RWPE2 (cell line): ENCODE measurements around the gene USP36.

ENCODE experiments used
- ATAC-seq: fragments of 200-7000 bp; cut with Tn5 transposase; 3 replicates; pipeline ENCODE4 v1.9.1; 2021; ENCODE audit warnings: low read depth
- DNase-seq: peaks from one replicate; pipeline ENCODE4 v3.0.0-alpha.2; 2020; ENCODE audit warnings: low spot score
- H3K27ac ChIP-seq: fragments of 450-650 bp; 2 replicates; pipeline ENCODE4 v1.5.1; 2017; ENCODE audit warnings: mild to moderate bottlenecking; ENCODE audit not compliant: poor library complexity, severe bottlenecking
- H3K27me3 ChIP-seq: fragments of 250-450 bp; sonication (Bioruptor Pico); 2 replicates; pipeline ENCODE4 v1.5.1; 2021; ENCODE audit warnings: mild to moderate bottlenecking, moderate library complexity; ENCODE audit not compliant: insufficient read depth, poor library complexity, severe bottlenecking
- H3K36me3 ChIP-seq: fragments of 250-450 bp; sonication (Bioruptor Pico); 2 replicates; pipeline ENCODE4 v1.5.1; 2020; ENCODE audit warnings: low read depth, mild to moderate bottlenecking, moderate library complexity
- H3K4me1 ChIP-seq: fragments of 250-450 bp; sonication (Bioruptor Pico); 2 replicates; pipeline ENCODE4 v1.5.1; 2021; ENCODE audit warnings: mild to moderate bottlenecking, moderate library complexity; ENCODE audit not compliant: insufficient read depth, poor library complexity, severe bottlenecking
- H3K4me3 ChIP-seq: fragments of 250-450 bp; sonication (Bioruptor Pico); 2 replicates; pipeline ENCODE4 v1.5.1; 2021; ENCODE audit warnings: mild to moderate bottlenecking, moderate library complexity; ENCODE audit not compliant: severe bottlenecking
- H3K9me3 ChIP-seq: fragments of 250-450 bp; sonication (Bioruptor Pico); 2 replicates; pipeline ENCODE4 v1.5.1; 2021; ENCODE audit warnings: mild to moderate bottlenecking, moderate library complexity; ENCODE audit not compliant: severe bottlenecking
- TF ChIP-seq, protein P1 (sequence below): fragments of 450-650 bp; IDR thresholded peaks from one replicate; pipeline ENCODE4 v1.5.1; 2017; ENCODE audit warnings: mild to moderate bottlenecking, moderate library complexity; ENCODE audit not compliant: poor library complexity, severe bottlenecking

Gene USP36

DNA sequence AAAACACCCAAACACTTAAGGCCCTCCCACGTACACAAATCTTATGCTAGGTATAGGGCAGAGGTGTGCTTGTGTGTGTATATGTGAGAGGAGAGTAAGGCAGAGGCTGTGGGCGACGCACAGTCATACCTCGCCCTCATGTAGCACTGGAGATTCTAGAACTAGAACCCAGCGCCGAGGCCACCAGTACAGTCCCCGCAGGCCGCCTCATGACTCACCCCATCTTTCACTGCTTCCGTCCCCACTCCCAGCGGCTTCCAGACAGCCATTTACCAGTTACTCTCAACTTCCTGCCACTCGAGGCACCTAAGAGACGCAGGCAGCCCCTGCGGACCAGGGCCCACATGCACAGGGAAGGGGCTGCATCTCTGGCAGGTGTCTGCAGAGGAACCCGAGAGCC, 35.3 kb downstream of the USP36 start:
- ATAC-seq, result no peak
- TF ChIP-seq, protein P1, sequence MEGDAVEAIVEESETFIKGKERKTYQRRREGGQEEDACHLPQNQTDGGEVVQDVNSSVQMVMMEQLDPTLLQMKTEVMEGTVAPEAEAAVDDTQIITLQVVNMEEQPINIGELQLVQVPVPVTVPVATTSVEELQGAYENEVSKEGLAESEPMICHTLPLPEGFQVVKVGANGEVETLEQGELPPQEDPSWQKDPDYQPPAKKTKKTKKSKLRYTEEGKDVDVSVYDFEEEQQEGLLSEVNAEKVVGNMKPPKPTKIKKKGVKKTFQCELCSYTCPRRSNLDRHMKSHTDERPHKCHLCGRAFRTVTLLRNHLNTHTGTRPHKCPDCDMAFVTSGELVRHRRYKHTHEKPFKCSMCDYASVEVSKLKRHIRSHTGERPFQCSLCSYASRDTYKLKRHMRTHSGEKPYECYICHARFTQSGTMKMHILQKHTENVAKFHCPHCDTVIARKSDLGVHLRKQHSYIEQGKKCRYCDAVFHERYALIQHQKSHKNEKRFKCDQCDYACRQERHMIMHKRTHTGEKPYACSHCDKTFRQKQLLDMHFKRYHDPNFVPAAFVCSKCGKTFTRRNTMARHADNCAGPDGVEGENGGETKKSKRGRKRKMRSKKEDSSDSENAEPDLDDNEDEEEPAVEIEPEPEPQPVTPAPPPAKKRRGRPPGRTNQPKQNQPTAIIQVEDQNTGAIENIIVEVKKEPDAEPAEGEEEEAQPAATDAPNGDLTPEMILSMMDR, result no peak
- no peak overlapping the region for H3K27ac ChIP-seq
- H3K9me3 ChIP-seq, result no peaks in the 10 kb centered on the region
- peaks cover 90% of the 10 kb centered on the region for H3K36me3 ChIP-seq
- no peak overlapping the region for H3K4me3 ChIP-seq
- H3K27me3 ChIP-seq, result no peaks in the 10 kb centered on the region
- H3K4me1 ChIP-seq, result no peaks in the 10 kb centered on the region
- DNase-seq, result no peak

DNA sequence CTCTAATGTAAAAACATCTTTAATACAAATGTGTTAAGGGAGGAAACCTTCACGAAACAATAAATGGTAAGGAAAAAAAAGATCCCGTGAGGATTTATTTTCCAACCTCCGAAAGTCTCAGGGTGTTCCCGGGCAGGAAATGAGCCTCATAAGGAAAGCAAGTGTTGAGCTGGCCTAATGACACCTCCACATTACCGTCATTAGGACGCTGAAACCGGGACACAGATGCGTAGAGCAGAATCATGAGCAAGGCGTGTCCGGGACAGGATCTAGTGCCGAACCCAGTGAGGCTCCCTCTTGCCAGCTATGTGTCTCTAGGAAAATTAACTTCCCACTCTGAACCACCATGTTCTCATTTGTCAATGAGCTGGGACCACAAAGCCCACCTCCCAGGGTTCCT, 35.8 kb downstream of the USP36 start:
- H3K4me1 ChIP-seq, result no peaks in the 10 kb centered on the region
- TF ChIP-seq, protein P1, result no peak
- ATAC-seq (no peak), DNase-seq (no peak)
- H3K36me3 ChIP-seq, result peaks cover 86% of the 10 kb centered on the region
- no peaks in the 10 kb centered on the region for H3K9me3 ChIP-seq
- no peak overlapping the region for H3K27ac ChIP-seq
- no peaks in the 10 kb centered on the region for H3K27me3 ChIP-seq
- no peak overlapping the region for H3K4me3 ChIP-seq

DNA sequence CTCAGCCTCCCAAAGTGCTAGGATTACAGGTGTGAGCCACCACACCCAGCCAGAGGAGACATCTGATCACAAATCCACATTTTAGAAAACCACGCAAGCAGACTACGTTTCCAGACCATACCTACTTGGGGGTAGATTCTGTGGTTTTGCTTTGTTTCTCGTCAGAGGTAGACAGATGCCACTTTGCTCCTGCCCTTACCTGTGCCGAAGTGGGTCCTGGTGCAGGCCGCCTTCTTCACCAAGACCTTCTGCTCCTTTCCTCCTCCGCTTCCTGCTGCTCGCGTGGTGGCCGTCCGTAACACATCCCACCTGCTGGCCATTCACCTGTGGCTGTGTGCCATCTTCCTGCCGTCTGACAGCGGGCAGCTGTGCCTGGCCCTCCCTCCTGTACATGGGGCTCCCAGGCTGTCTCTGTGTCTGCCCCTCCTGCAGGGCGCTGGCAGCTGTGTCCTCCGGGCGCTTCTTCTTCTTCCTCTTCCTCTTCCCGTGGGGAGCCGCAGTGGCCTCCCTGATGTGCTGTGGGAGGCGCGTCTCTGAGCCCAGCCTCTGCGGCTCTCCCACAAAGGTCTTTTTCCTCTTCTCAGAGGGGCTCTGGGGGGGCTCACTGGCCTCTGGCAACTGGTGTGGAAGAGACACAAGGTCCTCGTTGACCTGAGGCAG, 37.3 kb downstream of the USP36 start:
- H3K27me3 ChIP-seq, result no peaks in the 10 kb centered on the region
- H3K27ac ChIP-seq, result no peak overlapping the region
- H3K36me3 ChIP-seq, result peaks cover 86% of the 10 kb centered on the region
- no peaks in the 10 kb centered on the region for H3K9me3 ChIP-seq
- TF ChIP-seq, protein P1, result no peak
- H3K4me1 ChIP-seq, result no peaks in the 10 kb centered on the region
- H3K4me3 ChIP-seq, result no peak overlapping the region
- DNase-seq (no peak), ATAC-seq (no peak)

DNA sequence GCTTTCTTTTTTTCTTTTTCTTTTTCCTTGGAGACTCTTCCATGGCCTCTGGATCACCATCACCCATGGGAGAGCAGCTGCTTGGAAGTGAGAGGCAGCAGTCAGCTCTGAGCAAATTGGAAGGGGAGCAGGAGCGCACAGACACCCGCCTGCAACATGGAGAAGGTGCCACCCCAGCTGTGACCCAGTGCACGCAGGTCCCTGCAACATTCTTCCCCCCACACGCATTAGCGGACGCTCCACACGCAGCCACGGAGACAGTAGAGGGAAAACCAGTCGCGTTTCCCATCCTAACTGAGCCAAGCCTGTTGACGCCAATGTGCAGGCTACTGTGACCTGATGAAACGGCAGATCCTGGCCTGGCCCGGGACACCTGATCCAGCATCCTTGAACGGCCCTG, 38.2 kb downstream of the USP36 start:
- Histone ChIP-seq H3K9me3 (no peaks in the 10 kb centered on the region), H3K4me1 (no peaks in the 10 kb centered on the region), H3K27me3 (no peaks in the 10 kb centered on the region), H3K4me3 (no peak overlapping the region), H3K27ac (no peak overlapping the region), H3K36me3 (peaks cover 86% of the 10 kb centered on the region)
- ATAC-seq (no peak), DNase-seq (no peak)
- TF ChIP-seq, protein P1, result no peak

- DNase-seq (no peak), ATAC-seq (no peak)
- Histone ChIP-seq H3K27me3 (no peaks in the 10 kb centered on the region), H3K36me3 (peaks cover 86% of the 10 kb centered on the region), H3K4me1 (no peaks in the 10 kb centered on the region), H3K27ac (no peak overlapping the region), H3K9me3 (no peaks in the 10 kb centered on the region), H3K4me3 (no peak overlapping the region)
- TF ChIP-seq, protein P1, result no peak
Observed at GRCh38 chr17:78802008-78802407, 38.6 kb downstream of the USP36 start.
